Tibial nerve (tissue), 4 donors: ENCODE data around the gene SUFU. TPM values are rescaled to one million over a fixed set of nuclear protein-coding genes. Genes with fewer than 3 reads are reported as not detected.
"Not testable (repeated sequence)": the region's sequence is repeated elsewhere in the genome, so short reads cannot be mapped to it uniquely, and the experiment has no call there.

Experiments used
- DNase-seq, 2 donors: peaks; one replicate each; pipeline ENCODE4 v3.0.0-alpha.2; 2019; ENCODE audit warnings: low spot score in 2 of 2
- H3K27ac ChIP-seq, 4 donors: fragments of 200-600 bp; sonication (generic) in 3 of 4; one replicate each; pipeline ENCODE4 v1.5.1; 2017 to 2019; ENCODE audit warnings: mild to moderate bottlenecking in 1 of 4
- H3K27me3 ChIP-seq, 2 donors: fragments of 200-600 bp; sonication (generic) in 1 of 2; one replicate each; pipeline versions ENCODE4 v1.5.1 to v1.6.0; 2017 to 2019
- H3K36me3 ChIP-seq, 3 donors: fragments of 200-600 bp; sonication (generic); one replicate each; pipeline ENCODE4 v1.5.1; 2018 to 2019
- H3K4me1 ChIP-seq, 4 donors: fragments of 200-600 bp; sonication (generic) in 3 of 4; one replicate each; pipeline ENCODE4 v1.5.1; 2017 to 2019
- H3K4me3 ChIP-seq, 4 donors: fragments of 200-600 bp; sonication (generic) in 3 of 4; one replicate each; pipeline ENCODE4 v1.5.1; 2017 to 2019; ENCODE audit warnings: mild to moderate bottlenecking in 1 of 4, moderate library complexity in 1 of 4
- H3K9me3 ChIP-seq, 4 donors: fragments of 200-600 bp; sonication (generic) in 3 of 4; one replicate each; pipeline ENCODE4 v1.5.1; 2017 to 2019
- CTCF ChIP-seq, 5 experiments: fragments of 200-600 bp in 3 of 5; fragments of 450-650 bp in 2 of 5; sonication (generic) in 3 of 5; IDR thresholded peaks; one replicate each; pipeline ENCODE4 v1.5.1; 2016 to 2019; ENCODE audit warnings: antibody characterized with exemption in 5 of 5, mild to moderate bottlenecking in 3 of 5, moderate library complexity in 2 of 5
- EP300 ChIP-seq, 2 donors: sonication (generic); formaldehyde crosslinking; IDR thresholded peaks; one replicate each; pipeline ENCODE4 v1.6.1; 2017; ENCODE audit warnings: antibody characterized with exemption in 2 of 2, mild to moderate bottlenecking in 1 of 2
- POLR2A ChIP-seq, 2 donors: fragments of 450-650 bp; IDR thresholded peaks; one replicate each; pipeline ENCODE4 v1.6.1; 2017; ENCODE audit warnings: antibody characterized with exemption in 2 of 2, mild to moderate bottlenecking in 2 of 2, moderate library complexity in 2 of 2
- WGBS, 2 donors: methylation state at CpG; one replicate each; pipeline ENCODE4 v1.1.5; 2018; 5-methylcytosine and 5-hydroxymethylcytosine counted together
- total RNA-seq, 4 donors: library from RNA; depleted of rRNA; stranded (reverse); fragments of >200 nt; gene quantifications; one replicate each; pipeline ENCODE4 v1.1.0, GENCODE V29; 2016

SUFU gene
- total RNA-seq, 4 donors from 2014 or later, result 9.8 to 17.1 (median 14.2) TPM

- no peak for TF ChIP-seq POLR2A (IDR thresholded peaks at IDR 0.05)
- no peak for TF ChIP-seq CTCF (IDR thresholded peaks at IDR 0.05)
- no peak for TF ChIP-seq EP300 (IDR thresholded peaks at IDR 0.05)
- Histone ChIP-seq H3K36me3 (no peaks in the 10 kb centered on the region), H3K27ac (no peak overlapping the region), H3K4me1 (peaks cover 0 to 41% (median 28%) of the 10 kb centered on the region in 4 donors), H3K9me3 (no peaks in the 10 kb centered on the region), H3K4me3 (no peak overlapping the region), H3K27me3 (no peaks in the 10 kb centered on the region)
- DNase-seq, result no peak
- 58 to 68% methylated on average over 9 of the region's 9 CpGs for WGBS, 2 donors
Measured at GRCh38 chr10:102665904-102666509, 162.2 kb downstream of the SUFU start.

DNA sequence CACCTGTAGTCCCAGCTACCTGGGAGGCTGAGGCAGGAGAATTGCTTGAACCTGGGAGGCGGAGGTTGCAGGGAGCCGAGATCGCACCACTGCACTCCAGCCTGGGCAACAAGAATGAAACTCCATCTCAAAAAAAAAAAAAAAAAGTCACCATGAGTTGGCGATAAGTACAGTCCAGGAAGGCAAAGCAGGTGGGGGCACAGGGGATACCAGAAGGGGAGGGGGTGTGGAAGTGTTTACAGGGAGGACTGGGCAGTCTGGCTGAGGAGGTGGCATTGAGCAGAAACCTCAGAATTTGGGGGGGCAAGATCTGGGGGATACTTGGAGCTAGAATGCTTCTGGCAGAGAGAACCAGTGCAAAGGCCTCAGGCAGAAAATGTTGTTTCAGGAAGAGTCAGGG is 163.6 kb downstream of the SUFU start:
- not testable (repeated sequence) for DNase-seq, H3K4me3 ChIP-seq, H3K9me3 ChIP-seq, H3K27me3 ChIP-seq, H3K36me3 ChIP-seq
- WGBS, 2 donors, result 88 to 93% methylated on average over 4 of the region's 4 CpGs
- peak overlapping the region in 3 of 4 donors; percentile 76 to 92 (median 88) for H3K27ac ChIP-seq
- H3K4me1 ChIP-seq, result peaks cover 0 to 39% (median 22%) of the 10 kb centered on the region in 4 donors

GRCh38 chr10:102668326-102669107 is 164.7 kb downstream of the SUFU start:
- H3K27ac ChIP-seq, result peak overlapping the region in 3 of 4 donors; percentile 76 to 92 (median 88)

GRCh38 chr10:102669206-102670064 is 165.7 kb downstream of the SUFU start:
- 50 to 65% methylated on average over 3 of the region's 7 CpGs for WGBS, 2 donors

More at GRCh38 chr10:102668326-102669107, 164.7 kb downstream of the SUFU start:
- TF ChIP-seq EP300 (IDR thresholded peaks at IDR 0.05) (no peak), POLR2A (IDR thresholded peaks at IDR 0.05) (no peak), CTCF (IDR thresholded peaks at IDR 0.05) (no peak)
- 69% methylated on average over 10 of the region's 10 CpGs for WGBS, 2 donors
- DNase-seq, result no peak
- H3K4me3 ChIP-seq, result no peak overlapping the region
- H3K27me3 ChIP-seq, result no peaks in the 10 kb centered on the region
- H3K36me3 ChIP-seq, result no peaks in the 10 kb centered on the region
- peaks cover 0 to 49% (median 30%) of the 10 kb centered on the region in 4 donors for H3K4me1 ChIP-seq
- no peaks in the 10 kb centered on the region for H3K9me3 ChIP-seq

More at GRCh38 chr10:102669206-102670064, 165.7 kb downstream of the SUFU start:
- no peaks in the 10 kb centered on the region for H3K36me3 ChIP-seq
- peaks cover 0 to 59% (median 36%) of the 10 kb centered on the region in 4 donors for H3K4me1 ChIP-seq
- peak overlapping the region in 3 of 4 donors; percentile 76 to 92 (median 88) for H3K27ac ChIP-seq
- DNase-seq, result no peak
- TF ChIP-seq POLR2A (IDR thresholded peaks at IDR 0.05) (no peak), CTCF (IDR thresholded peaks at IDR 0.05) (peak in 3 of 5 experiments; percentile 13 to 54 (median 46)), EP300 (IDR thresholded peaks at IDR 0.05) (peak in 1 of 2 donors; percentile 68)
- H3K4me3 ChIP-seq, result no peak overlapping the region
- H3K27me3 ChIP-seq, result no peaks in the 10 kb centered on the region
- H3K9me3 ChIP-seq, result no peaks in the 10 kb centered on the region
